PC-3 (cell line): ENCODE results near the gene COX10. TPM values are rescaled to one million over a fixed set of nuclear protein-coding genes. Genes with fewer than 3 reads are reported as not detected.

Experiments used
- ATAC-seq: fragments of 200-7000 bp; cut with Tn5 transposase; 2 replicates; pipeline ENCODE4 v1.9.1; 2020; ENCODE audit warnings: mild to moderate bottlenecking, moderate library complexity
- BruUV-seq: library from RNA; stranded (reverse); fragments of 400-500 nt; replicated peaks from 2 replicates; lab custom pipeline; 2021; lab: Mats Ljungman, UMichigan
- CTCF ChIA-PET: fragments of 300-600 bp; sonication (Branson Sonifier 250); formaldehyde crosslinking; loops from one replicate; lab custom pipeline; 2022; ENCODE audit warnings: antibody characterized with exemption; lab: Charles Lee
- POLR2A ChIA-PET: fragments of 300-600 bp; sonication (Branson Sonifier 250); formaldehyde crosslinking; loops from one replicate; lab custom pipeline; 2022; ENCODE audit warnings: antibody characterized with exemption; ENCODE audit not compliant: unreplicated experiment; lab: Charles Lee
- DNase-seq: peaks from one replicate; pipeline ENCODE4 v3.0.0-alpha.2; 2015
- H2AFZ ChIP-seq: fragments of 300-600 bp; sonication (generic); 2 replicates; pipeline ENCODE4 v1.6.0; 2016; ENCODE audit warnings: antibody characterized with exemption, low read length
- H3F3A ChIP-seq: fragments of 300-600 bp; sonication (generic); one replicate; pipeline ENCODE4 v1.6.0; 2017; ENCODE audit warnings: antibody characterized with exemption, low read length, control low read depth, mild to moderate bottlenecking; ENCODE audit not compliant: unreplicated experiment
- H3K27ac ChIP-seq: fragments of 300-600 bp; sonication (generic); 2 replicates; pipeline ENCODE4 v1.5.1; 2016; ENCODE audit warnings: mild to moderate bottlenecking, low read length
- H3K27me3 ChIP-seq: fragments of 300-600 bp; sonication (generic); 2 replicates; pipeline ENCODE4 v1.6.1; 2016; ENCODE audit warnings: low read length, mixed read lengths
- H3K36me3 ChIP-seq: fragments of 300-600 bp; sonication (generic); 2 replicates; pipeline ENCODE4 v1.6.1; 2016; ENCODE audit warnings: low read depth, mixed run types, low read length, mixed read lengths
- H3K4me1 ChIP-seq: fragments of 300-600 bp; sonication (generic); 2 replicates; pipeline ENCODE4 v1.5.1; 2016; ENCODE audit warnings: low read length; ENCODE audit not compliant: insufficient read depth
- H3K4me2 ChIP-seq: fragments of 300-600 bp; sonication (generic); 2 replicates; pipeline ENCODE4 v1.6.0; 2016; ENCODE audit warnings: low read length
- H3K4me3 ChIP-seq: fragments of 300-600 bp; sonication (generic); 2 replicates; pipeline ENCODE4 v1.5.1; 2016; ENCODE audit warnings: mild to moderate bottlenecking, low read length, mixed read lengths
- H3K79me2 ChIP-seq: fragments of 300-600 bp; sonication (generic); 2 replicates; pipeline ENCODE4 v1.6.1; 2017; ENCODE audit warnings: low read length, mixed read lengths
- H3K9ac ChIP-seq: fragments of 300-600 bp; sonication (generic); 2 replicates; pipeline ENCODE4 v1.6.0; 2016; ENCODE audit warnings: mild to moderate bottlenecking, low read length
- H3K9me2 ChIP-seq: fragments of 300-600 bp; sonication (generic); replicated peaks from 2 replicates; pipeline ENCODE4 v1.6.1; 2016; ENCODE audit warnings: mixed run types, low read length, mixed read lengths
- H3K9me3 ChIP-seq: fragments of 300-600 bp; sonication (generic); 2 replicates; pipeline ENCODE4 v1.6.1; 2016; ENCODE audit warnings: low read length, mixed read lengths
- H4K20me1 ChIP-seq: fragments of 300-600 bp; sonication (generic); 2 replicates; pipeline ENCODE4 v1.6.1; 2016; ENCODE audit warnings: low read length, mixed read lengths
- EZH2 ChIP-seq: fragments of 300-600 bp; sonication (generic); IDR thresholded peaks from one replicate; pipeline ENCODE4 v1.6.1; 2017; ENCODE audit warnings: antibody characterized with exemption, mild to moderate bottlenecking, low read length; ENCODE audit not compliant: unreplicated experiment
- EZH2phosphoT487 ChIP-seq: fragments of 300-600 bp; sonication (generic); IDR thresholded peaks from 2 replicates; pipeline ENCODE4 v1.6.1; 2018; ENCODE audit warnings: mild to moderate bottlenecking, antibody characterized with exemption, low read length, borderline replicate concordance
- intact Hi-C: fragments of 100-400 bp; cut with micrococcal nuclease; formaldehyde crosslinking; loops from 2 replicates; pipeline ENCODE4 v1.9.0; 2023
- total RNA-seq: library from RNA; depleted of rRNA; stranded (reverse); fragments of >200 nt; gene quantifications from 2 replicates; pipeline ENCODE4 v1.2.3, GENCODE V29; 2014
- TF ChIP-seq, protein P1 (sequence below): fragments of 300-600 bp; sonication (generic); conservative IDR thresholded peaks from 2 replicates; pipeline ENCODE4 v1.5.1; 2017; ENCODE audit warnings: antibody characterized with exemption, low read depth, mild to moderate bottlenecking, low read length

The COX10 gene
- total RNA-seq, 1 experiment from 2014 or later: 34.7 TPM

DNA sequence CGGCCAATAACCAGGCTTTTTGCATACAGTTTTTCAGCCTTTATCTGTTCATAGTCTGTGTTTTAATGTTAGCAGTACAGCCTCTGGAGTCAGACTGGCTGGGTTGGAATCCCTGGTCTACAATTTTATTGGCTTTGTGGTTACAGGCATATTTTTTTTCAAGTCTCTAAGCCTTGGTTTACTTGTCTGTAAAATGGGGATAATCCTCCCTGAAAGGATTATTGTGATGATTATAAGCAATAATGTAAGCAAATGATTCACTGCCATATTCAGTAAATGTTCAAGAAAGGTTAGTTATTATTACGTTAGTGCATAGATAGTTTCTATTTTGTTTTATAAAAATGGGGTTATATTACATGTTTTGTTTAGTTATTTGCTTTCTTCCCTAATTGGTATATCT, 15.7 kb downstream of the COX10 start:
- H2AFZ ChIP-seq: no peak overlapping the region
- H3K9me3 ChIP-seq: no peaks in the 10 kb centered on the region
- DNase-seq: no peak
- BruUV-seq: no TSS peak
- H3F3A ChIP-seq: no peaks in the 10 kb centered on the region
- H3K4me2 ChIP-seq: no peak overlapping the region
- ATAC-seq: no peak
- ChIA-PET POLR2A (no interaction called here), CTCF (no interaction called here)
- no peaks in the 10 kb centered on the region for H3K9me2 ChIP-seq
- no peaks in the 10 kb centered on the region for H3K4me1 ChIP-seq
- no peak overlapping the region for H3K4me3 ChIP-seq
- 0 out of 2 replicates have a peak, but pooled peaks cover 10% of the 10 kb centered on the region for H4K20me1 ChIP-seq
- TF ChIP-seq, protein P1, sequence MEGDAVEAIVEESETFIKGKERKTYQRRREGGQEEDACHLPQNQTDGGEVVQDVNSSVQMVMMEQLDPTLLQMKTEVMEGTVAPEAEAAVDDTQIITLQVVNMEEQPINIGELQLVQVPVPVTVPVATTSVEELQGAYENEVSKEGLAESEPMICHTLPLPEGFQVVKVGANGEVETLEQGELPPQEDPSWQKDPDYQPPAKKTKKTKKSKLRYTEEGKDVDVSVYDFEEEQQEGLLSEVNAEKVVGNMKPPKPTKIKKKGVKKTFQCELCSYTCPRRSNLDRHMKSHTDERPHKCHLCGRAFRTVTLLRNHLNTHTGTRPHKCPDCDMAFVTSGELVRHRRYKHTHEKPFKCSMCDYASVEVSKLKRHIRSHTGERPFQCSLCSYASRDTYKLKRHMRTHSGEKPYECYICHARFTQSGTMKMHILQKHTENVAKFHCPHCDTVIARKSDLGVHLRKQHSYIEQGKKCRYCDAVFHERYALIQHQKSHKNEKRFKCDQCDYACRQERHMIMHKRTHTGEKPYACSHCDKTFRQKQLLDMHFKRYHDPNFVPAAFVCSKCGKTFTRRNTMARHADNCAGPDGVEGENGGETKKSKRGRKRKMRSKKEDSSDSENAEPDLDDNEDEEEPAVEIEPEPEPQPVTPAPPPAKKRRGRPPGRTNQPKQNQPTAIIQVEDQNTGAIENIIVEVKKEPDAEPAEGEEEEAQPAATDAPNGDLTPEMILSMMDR: no peak
- TF ChIP-seq EZH2phosphoT487 (no peak), EZH2 (no peak)
- H3K36me3 ChIP-seq: peaks cover 6% of the 10 kb centered on the region; the same call in 1 of the 2 replicates
- peaks cover 47% of the 10 kb centered on the region for H3K79me2 ChIP-seq
- H3K9ac ChIP-seq: no peak overlapping the region
- no peak overlapping the region for H3K27ac ChIP-seq
- intact Hi-C loops: no loop called here
- H3K27me3 ChIP-seq: no peaks in the 10 kb centered on the region

DNA sequence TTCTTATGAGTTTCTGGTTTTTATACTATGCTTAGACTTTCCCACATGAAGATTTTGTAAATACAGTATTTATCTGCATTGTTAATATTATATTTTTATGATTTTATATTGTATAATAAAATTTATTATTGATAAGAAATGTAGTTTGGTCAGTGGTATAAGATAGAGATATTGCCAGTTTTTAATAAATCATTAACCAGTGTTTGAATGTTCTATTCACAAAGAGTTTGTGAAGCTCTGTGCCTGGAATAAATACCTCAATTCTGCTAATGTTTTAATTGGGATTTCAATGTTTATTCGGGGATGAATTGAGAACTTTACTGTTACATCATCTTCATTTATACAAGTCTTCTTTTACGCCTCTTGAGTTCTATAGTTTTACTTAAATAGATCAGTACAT, 16.9 kb downstream of the COX10 start:
- ATAC-seq: no peak
- intact Hi-C loops: no loop called here
- TF ChIP-seq, protein P1: no peak
- Histone ChIP-seq H3K27me3 (no peaks in the 10 kb centered on the region), H3K27ac (no peak overlapping the region), H3K79me2 (peaks cover 41% of the 10 kb centered on the region), H3K9me2 (no peaks in the 10 kb centered on the region), H3F3A (no peaks in the 10 kb centered on the region), H3K36me3 (peaks cover under 1% of the 10 kb centered on the region; the same call in 1 of the 2 replicates), H3K4me1 (no peaks in the 10 kb centered on the region), H3K9ac (no peak overlapping the region), H3K9me3 (no peaks in the 10 kb centered on the region), H4K20me1 (0 out of 2 replicates have a peak, but pooled peaks cover 3% of the 10 kb centered on the region), H2AFZ (no peak overlapping the region), H3K4me2 (no peak overlapping the region), H3K4me3 (no peak overlapping the region)
- ChIA-PET CTCF (no interaction called here), POLR2A (no interaction called here)
- BruUV-seq: no TSS peak
- no peak for DNase-seq

GRCh38 chr17:14089179-14089578, 19.9 kb downstream of the COX10 start:
- H3K9ac ChIP-seq: no peak overlapping the region
- H3K4me2 ChIP-seq: no peak overlapping the region
- no TSS peak for BruUV-seq
- no peak overlapping the region for H2AFZ ChIP-seq
- no peaks in the 10 kb centered on the region for H3K9me3 ChIP-seq
- H3K27ac ChIP-seq: no peak overlapping the region
- intact Hi-C loops: no loop called here
- ChIA-PET POLR2A (no interaction called here), CTCF (no interaction called here)
- DNase-seq: no peak
- no peak overlapping the region for H3K4me3 ChIP-seq
- peaks cover 55% of the 10 kb centered on the region for H3K79me2 ChIP-seq
- TF ChIP-seq, protein P1: no peak
- H4K20me1 ChIP-seq: no peaks in the 10 kb centered on the region
- no peak for ATAC-seq
- H3K36me3 ChIP-seq: no peaks in the 10 kb centered on the region
- H3K4me1 ChIP-seq: no peaks in the 10 kb centered on the region
- H3K9me2 ChIP-seq: no peaks in the 10 kb centered on the region
- no peaks in the 10 kb centered on the region for H3K27me3 ChIP-seq
- H3F3A ChIP-seq: no peaks in the 10 kb centered on the region
